ENCODE results near the gene MYF5.

DNA sequence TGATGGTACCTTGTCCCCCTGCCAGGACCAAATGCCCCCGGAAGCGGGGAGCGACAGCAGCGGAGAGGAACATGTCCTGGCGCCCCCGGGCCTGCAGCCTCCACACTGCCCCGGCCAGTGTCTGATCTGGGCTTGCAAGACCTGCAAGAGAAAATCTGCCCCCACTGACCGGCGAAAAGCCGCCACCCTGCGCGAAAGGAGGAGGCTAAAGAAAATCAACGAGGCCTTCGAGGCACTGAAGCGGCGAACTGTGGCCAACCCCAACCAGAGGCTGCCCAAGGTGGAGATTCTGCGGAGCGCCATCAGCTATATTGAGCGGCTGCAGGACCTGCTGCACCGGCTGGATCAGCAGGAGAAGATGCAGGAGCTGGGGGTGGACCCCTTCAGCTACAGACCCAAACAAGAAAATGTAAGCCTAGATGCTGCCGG is 8.9 kb upstream of the MYF5 start:
- TF ChIP-seq, protein P1, sequence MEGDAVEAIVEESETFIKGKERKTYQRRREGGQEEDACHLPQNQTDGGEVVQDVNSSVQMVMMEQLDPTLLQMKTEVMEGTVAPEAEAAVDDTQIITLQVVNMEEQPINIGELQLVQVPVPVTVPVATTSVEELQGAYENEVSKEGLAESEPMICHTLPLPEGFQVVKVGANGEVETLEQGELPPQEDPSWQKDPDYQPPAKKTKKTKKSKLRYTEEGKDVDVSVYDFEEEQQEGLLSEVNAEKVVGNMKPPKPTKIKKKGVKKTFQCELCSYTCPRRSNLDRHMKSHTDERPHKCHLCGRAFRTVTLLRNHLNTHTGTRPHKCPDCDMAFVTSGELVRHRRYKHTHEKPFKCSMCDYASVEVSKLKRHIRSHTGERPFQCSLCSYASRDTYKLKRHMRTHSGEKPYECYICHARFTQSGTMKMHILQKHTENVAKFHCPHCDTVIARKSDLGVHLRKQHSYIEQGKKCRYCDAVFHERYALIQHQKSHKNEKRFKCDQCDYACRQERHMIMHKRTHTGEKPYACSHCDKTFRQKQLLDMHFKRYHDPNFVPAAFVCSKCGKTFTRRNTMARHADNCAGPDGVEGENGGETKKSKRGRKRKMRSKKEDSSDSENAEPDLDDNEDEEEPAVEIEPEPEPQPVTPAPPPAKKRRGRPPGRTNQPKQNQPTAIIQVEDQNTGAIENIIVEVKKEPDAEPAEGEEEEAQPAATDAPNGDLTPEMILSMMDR (IDR thresholded peaks at IDR 0.05; ENCODE audit: poor library complexity), result no peak
- no peak for TF ChIP-seq EZH2phosphoT487 (IDR thresholded peaks at IDR 0.05; ENCODE audit: low read depth, severe bottlenecking, unreplicated experiment)
- no peak for TF ChIP-seq EZH2 (IDR thresholded peaks at IDR 0.05; ENCODE audit: borderline replicate concordance)
